ENCODE data around the gene NADSYN1. TPM values are rescaled to one million over a fixed set of nuclear protein-coding genes. Genes with fewer than 3 reads are reported as not detected.

NADSYN1 gene
- total RNA-seq, 2 experiments from 2014 or later, result 76.6 to 78.9 TPM

GRCh38 chr11:71459076-71459766 is 6.2 kb downstream of the NADSYN1 start:
- Mint-ChIP-seq H3K27me3 (ENCODE audit: low read depth) (no peaks in the 10 kb centered on the region), H3K4me1 (ENCODE audit: low read depth) (peaks cover 15% of the 10 kb centered on the region), H3K9me3 (no peaks in the 10 kb centered on the region), H3K36me3 (ENCODE audit: low read depth) (peaks cover 52% of the 10 kb centered on the region), H3K4me3 (no peak overlapping the region), H3K27ac (no peak overlapping the region)
- intact Hi-C loops (cut with micrococcal nuclease), result no loop called here
- no peak for DNase-seq
- CTCF ChIA-PET, result no interaction called here

DNA sequence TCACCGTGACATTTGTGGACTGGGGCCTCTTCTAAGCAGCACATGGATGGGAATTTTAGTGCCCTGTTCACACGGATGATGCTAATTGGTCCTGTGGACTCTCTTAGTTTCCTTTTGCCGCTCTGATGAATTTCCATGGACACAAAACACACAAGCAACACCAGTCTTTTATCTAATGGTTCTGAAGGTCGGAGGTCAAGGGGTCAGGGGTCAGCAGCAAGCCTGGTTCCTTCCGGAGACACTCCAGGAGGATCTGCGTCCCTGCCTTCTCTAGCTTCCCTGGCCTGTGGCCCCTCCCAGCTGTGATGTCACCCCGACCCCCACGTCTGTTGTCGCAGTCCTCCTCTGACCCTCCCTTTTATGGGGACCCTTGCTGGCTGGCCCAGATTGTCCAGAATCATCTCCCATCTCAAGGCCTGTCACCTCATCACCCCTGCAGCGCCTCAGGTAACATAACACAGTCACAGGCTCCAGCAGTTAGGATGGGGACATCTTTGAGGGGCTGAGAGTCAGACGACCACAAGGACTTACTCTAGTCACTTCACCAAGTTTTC is 6.8 kb downstream of the NADSYN1 start:
- intact Hi-C loops (cut with micrococcal nuclease), result no loop called here
- CTCF ChIA-PET, result no interaction called here
- no peaks in the 10 kb centered on the region for H3K27me3 Mint-ChIP-seq (ENCODE audit: low read depth)
- peaks cover 9% of the 10 kb centered on the region for H3K4me1 Mint-ChIP-seq (ENCODE audit: low read depth)
- H3K9me3 Mint-ChIP-seq, result no peaks in the 10 kb centered on the region
- H3K27ac Mint-ChIP-seq, result no peak overlapping the region
- no peak for DNase-seq
- no peak overlapping the region for H3K4me3 Mint-ChIP-seq
- H3K36me3 Mint-ChIP-seq (ENCODE audit: low read depth), result peaks cover 50% of the 10 kb centered on the region

- no peak overlapping the region for H3K4me3 Mint-ChIP-seq
- H3K27me3 Mint-ChIP-seq (ENCODE audit: low read depth), result no peaks in the 10 kb centered on the region
- H3K9me3 Mint-ChIP-seq, result no peaks in the 10 kb centered on the region
- no peaks in the 10 kb centered on the region for H3K4me1 Mint-ChIP-seq (ENCODE audit: low read depth)
- peaks cover 41% of the 10 kb centered on the region for H3K36me3 Mint-ChIP-seq (ENCODE audit: low read depth)
- DNase-seq, result no peak
- intact Hi-C loops (cut with micrococcal nuclease), result no loop called here
- no peak overlapping the region for H3K27ac Mint-ChIP-seq
- CTCF ChIA-PET, result no interaction called here
Observed at GRCh38 chr11:71461696-71462095, 8.7 kb downstream of the NADSYN1 start.

GRCh38 chr11:71462726-71463125 is 9.7 kb downstream of the NADSYN1 start:
- Mint-ChIP-seq H3K4me1 (ENCODE audit: low read depth) (no peaks in the 10 kb centered on the region), H3K27me3 (ENCODE audit: low read depth) (no peaks in the 10 kb centered on the region), H3K4me3 (no peak overlapping the region), H3K27ac (no peak overlapping the region), H3K36me3 (ENCODE audit: low read depth) (peaks cover 46% of the 10 kb centered on the region), H3K9me3 (no peaks in the 10 kb centered on the region)
- CTCF ChIA-PET, result no interaction called here
- no peak for DNase-seq
- intact Hi-C loops (cut with micrococcal nuclease), result no loop called here

DNA sequence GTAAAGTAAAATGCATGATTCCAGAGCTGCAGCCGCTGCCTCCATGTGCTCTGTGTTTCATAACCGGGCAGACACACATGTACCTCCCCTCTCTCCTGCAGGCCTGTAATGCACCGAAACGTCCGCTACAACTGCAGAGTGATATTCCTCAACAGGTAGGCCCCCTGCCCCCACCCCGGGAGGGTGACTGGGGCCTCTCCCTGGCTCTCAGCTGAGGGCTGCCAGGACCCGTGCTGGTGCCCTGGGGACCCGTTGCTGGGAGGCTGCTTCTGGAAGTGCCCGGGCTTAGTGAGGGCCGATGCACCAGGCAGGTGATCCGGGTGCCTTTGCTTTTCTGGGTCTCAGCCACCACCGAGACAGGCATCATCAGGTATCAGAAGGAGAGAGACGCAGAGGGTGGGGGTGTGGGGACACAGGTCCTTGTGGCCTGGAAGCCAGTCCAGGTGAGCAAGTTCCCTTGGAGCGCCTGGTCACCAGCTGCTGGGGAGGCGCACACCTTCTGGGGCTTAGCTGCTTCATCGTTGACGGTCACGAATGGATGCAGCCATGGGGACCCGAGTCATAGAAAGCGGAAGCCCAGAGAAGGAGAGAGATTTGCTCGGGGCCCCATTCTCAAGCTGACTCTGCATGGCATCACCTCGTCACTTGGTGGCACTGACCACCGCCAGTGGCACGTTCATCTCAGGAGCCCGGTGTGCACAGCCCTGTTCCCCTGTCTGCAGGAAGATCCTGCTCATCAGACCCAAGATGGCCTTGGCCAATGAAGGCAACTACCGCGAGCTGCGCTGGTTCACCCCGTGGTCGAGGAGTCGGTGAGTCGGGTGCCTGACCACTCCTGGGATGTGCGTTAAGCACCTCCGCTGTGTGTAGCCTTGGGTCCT is 10.6 kb downstream of the NADSYN1 start:
- Mint-ChIP-seq H3K9me3 (no peaks in the 10 kb centered on the region), H3K27me3 (ENCODE audit: low read depth) (no peaks in the 10 kb centered on the region), H3K4me1 (ENCODE audit: low read depth) (no peaks in the 10 kb centered on the region), H3K4me3 (no peak overlapping the region), H3K36me3 (ENCODE audit: low read depth) (peaks cover 49% of the 10 kb centered on the region), H3K27ac (no peak overlapping the region)
- CTCF ChIA-PET, result no interaction called here
- no peak for DNase-seq
- intact Hi-C loops (cut with micrococcal nuclease), result no loop called here

DNA sequence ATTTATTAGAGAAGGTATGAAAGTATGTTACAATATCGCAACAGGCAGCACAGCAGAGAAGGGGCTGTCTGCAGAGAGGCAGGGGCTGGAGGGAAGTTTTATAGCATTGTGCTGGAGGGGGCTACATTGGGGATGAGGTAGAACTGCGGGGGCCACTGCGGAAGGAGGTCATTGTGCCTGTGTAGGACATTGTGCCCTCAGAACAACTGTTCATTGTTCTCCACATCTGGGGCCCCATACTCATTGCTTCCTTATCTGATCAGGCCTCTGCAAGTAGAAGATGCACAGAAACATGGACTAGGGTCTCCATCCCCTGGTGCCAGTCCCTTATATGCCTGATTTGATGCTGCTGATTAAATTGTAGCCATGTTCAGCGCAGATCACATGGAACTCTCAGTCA is 12.1 kb downstream of the NADSYN1 start:
- Mint-ChIP-seq H3K9me3 (peaks cover 2% of the 10 kb centered on the region), H3K4me1 (ENCODE audit: low read depth) (no peaks in the 10 kb centered on the region), H3K4me3 (no peak overlapping the region), H3K36me3 (ENCODE audit: low read depth) (peaks cover 47% of the 10 kb centered on the region), H3K27ac (no peak overlapping the region), H3K27me3 (ENCODE audit: low read depth) (no peaks in the 10 kb centered on the region)
- no peak for DNase-seq
- CTCF ChIA-PET, result no interaction called here
- intact Hi-C loops (cut with micrococcal nuclease), result no loop called here

DNA sequence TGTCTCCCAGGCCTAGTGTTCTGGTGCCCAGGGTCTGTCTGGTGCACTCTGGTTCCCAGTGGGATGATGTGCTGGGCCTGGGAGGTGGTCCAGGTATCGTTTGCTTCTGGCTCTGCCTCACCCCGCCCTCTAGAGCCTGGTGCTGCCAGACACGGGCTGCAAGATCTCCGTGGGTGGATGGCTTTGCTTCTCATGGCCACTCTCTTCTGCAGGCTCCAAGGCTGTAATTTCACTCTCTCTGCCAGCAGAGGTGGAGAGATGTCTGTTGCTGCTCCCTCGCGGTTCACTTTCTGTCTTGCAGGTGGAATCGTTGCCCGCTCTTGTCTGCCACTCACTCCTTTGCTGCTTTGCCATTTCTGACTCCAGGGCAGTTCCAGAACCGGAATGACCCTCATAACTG is 13.4 kb downstream of the NADSYN1 start:
- Mint-ChIP-seq H3K4me3 (no peak overlapping the region), H3K36me3 (ENCODE audit: low read depth) (peaks cover 38% of the 10 kb centered on the region)

GRCh38 chr11:71467164-71467563 is 14.2 kb downstream of the NADSYN1 start:
- Mint-ChIP-seq H3K9me3 (peaks cover 2% of the 10 kb centered on the region), H3K4me3 (no peak overlapping the region), H3K27me3 (ENCODE audit: low read depth) (no peaks in the 10 kb centered on the region), H3K36me3 (ENCODE audit: low read depth) (peaks cover 40% of the 10 kb centered on the region), H3K27ac (no peak overlapping the region), H3K4me1 (ENCODE audit: low read depth) (no peaks in the 10 kb centered on the region)
- no peak for DNase-seq
- CTCF ChIA-PET, result no interaction called here
- intact Hi-C loops (cut with micrococcal nuclease), result no loop called here

More for the DNA sequence above, 13.4 kb downstream of the NADSYN1 start:
- CTCF ChIA-PET, result no interaction called here
- DNase-seq, result no peak
- Mint-ChIP-seq H3K27ac (no peak overlapping the region), H3K27me3 (ENCODE audit: low read depth) (no peaks in the 10 kb centered on the region), H3K4me1 (ENCODE audit: low read depth) (no peaks in the 10 kb centered on the region), H3K9me3 (peaks cover 2% of the 10 kb centered on the region)
- intact Hi-C loops (cut with micrococcal nuclease), result no loop called here

DNA sequence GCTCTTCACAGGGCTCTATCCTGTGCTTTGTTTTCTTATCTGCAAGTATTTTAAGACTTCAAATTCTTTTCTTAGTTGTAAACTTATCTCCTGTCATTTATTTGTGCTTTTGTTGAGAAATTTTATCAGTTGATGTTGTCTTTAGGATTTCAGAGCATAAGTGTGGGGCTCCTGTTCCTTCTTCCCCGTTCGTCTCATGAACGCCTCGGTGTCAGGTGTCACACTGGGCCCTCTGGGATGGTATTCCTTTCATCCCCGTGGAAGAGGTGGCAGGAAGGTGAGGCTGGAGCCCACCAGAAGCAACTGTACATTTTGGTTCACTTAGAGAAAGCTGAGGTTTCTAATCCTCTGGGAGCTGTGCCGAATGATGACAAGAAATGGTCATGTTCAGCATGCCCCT is 17.9 kb downstream of the NADSYN1 start:
- intact Hi-C loops (cut with micrococcal nuclease), result no loop called here
- Mint-ChIP-seq H3K27me3 (ENCODE audit: low read depth) (no peaks in the 10 kb centered on the region), H3K36me3 (ENCODE audit: low read depth) (peaks cover 35% of the 10 kb centered on the region), H3K9me3 (peaks cover 2% of the 10 kb centered on the region), H3K4me1 (ENCODE audit: low read depth) (no peaks in the 10 kb centered on the region), H3K27ac (no peak overlapping the region), H3K4me3 (no peak overlapping the region)
- no peak for DNase-seq
- CTCF ChIA-PET, result no interaction called here

DNA sequence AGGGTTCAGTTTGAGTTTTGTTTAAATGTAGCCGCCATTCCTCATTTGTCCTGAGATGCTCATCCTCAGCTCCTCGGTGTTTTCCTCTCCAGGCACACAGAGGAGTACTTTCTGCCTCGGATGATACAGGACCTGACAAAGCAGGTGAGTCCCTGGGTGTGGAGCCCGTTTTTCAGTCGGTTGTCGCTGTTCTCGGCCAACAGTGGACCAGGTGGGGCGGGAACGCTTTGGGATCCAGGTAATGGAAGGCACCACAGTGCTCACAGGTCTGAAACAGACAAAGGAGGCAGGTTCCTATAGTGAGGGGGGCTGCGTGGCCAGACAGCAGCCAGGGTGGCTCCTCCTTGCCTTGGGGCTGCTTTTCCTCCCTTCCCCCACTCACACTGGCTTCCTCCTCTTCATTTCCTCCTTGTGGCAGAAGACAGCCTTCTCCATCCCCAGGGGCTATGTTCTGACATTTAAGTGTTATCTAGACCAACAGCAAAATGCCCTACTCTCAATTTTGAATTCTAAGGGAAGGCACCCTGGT is 19.4 kb downstream of the NADSYN1 start:
- CTCF ChIA-PET, result no interaction called here
- no peak overlapping the region for H3K4me3 Mint-ChIP-seq
- H3K36me3 Mint-ChIP-seq (ENCODE audit: low read depth), result peaks cover 35% of the 10 kb centered on the region
- DNase-seq, result no peak
- no peaks in the 10 kb centered on the region for H3K27me3 Mint-ChIP-seq (ENCODE audit: low read depth)
- H3K4me1 Mint-ChIP-seq (ENCODE audit: low read depth), result no peaks in the 10 kb centered on the region
- no peak overlapping the region for H3K27ac Mint-ChIP-seq
- H3K9me3 Mint-ChIP-seq, result peaks cover 2% of the 10 kb centered on the region
- intact Hi-C loops (cut with micrococcal nuclease), result no loop called here

DNA sequence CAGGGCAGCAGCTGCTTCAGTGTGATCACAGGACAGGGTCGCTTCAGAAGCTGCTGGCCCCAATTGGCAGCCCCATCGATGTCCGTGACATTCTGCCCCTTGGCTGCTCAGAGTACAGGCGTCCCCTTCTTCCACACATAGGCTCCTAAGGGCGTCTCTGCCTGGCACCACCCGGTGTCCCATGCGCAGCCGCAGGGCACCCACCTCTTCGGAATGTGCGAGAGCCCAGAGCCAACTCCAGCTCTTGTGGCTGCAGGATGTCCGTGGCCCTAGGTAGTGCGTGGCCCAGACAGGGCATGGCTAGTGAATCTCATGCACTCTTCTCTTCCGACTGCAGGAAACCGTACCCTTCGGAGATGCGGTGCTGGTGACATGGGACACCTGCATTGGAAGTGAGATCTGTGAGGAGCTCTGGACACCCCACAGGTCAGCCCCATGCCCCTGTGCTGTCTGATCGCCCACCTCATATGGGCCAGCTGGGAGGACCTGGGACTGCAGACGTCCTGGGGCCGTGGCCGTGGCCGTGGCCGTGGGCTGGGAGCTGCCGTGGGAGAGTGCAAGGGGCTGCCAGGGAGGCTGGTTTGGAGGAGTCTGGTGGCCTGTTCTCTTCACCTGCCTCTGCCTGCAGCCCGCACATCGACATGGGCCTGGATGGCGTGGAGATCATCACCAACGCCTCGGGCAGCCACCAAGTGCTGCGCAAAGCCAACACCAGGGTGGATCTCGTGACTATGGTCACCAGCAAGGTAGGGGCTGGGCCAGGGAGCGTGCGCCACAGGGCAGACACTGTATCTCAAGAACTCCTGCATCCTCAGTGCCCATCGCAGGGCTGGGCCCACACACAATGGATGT is 20.2 kb downstream of the NADSYN1 start:
- no peaks in the 10 kb centered on the region for H3K27me3 Mint-ChIP-seq (ENCODE audit: low read depth)
- peaks cover 2% of the 10 kb centered on the region for H3K9me3 Mint-ChIP-seq
- no peak for DNase-seq
- CTCF ChIA-PET, result no interaction called here
- intact Hi-C loops (cut with micrococcal nuclease), result no loop called here
- no peak overlapping the region for H3K27ac Mint-ChIP-seq
- no peak overlapping the region for H3K4me3 Mint-ChIP-seq
- H3K36me3 Mint-ChIP-seq (ENCODE audit: low read depth), result peaks cover 33% of the 10 kb centered on the region
- H3K4me1 Mint-ChIP-seq (ENCODE audit: low read depth), result no peaks in the 10 kb centered on the region

- peaks cover 32% of the 10 kb centered on the region for H3K36me3 Mint-ChIP-seq (ENCODE audit: low read depth)
- no peaks in the 10 kb centered on the region for H3K4me1 Mint-ChIP-seq (ENCODE audit: low read depth)
- CTCF ChIA-PET, result no interaction called here
- no peak overlapping the region for H3K4me3 Mint-ChIP-seq
- H3K27ac Mint-ChIP-seq, result no peak overlapping the region
- no peak for DNase-seq
- H3K27me3 Mint-ChIP-seq (ENCODE audit: low read depth), result no peaks in the 10 kb centered on the region
- H3K9me3 Mint-ChIP-seq, result peaks cover 2% of the 10 kb centered on the region
- intact Hi-C loops (cut with micrococcal nuclease), result no loop called here
Observed at GRCh38 chr11:71473793-71474080, 20.7 kb downstream of the NADSYN1 start.
